GM12865 (cell line): Measurements from ENCODE around the gene IFNA14.
"Not testable (repeated sequence)": the region's sequence is repeated elsewhere in the genome, so short reads cannot be mapped to it uniquely, and the experiment has no call there.

ENCODE experiments used
- DNase-seq: peaks from one replicate; pipeline ENCODE4 v3.0.0; 2010; ENCODE audit warnings: low read depth
- H3K4me3 ChIP-seq: 2 replicates; pipeline ENCODE4 v1.5.1; 2011; ENCODE audit warnings: mild to moderate bottlenecking, low read depth, low read length, control low read depth
- CTCF ChIP-seq: IDR thresholded peaks from 2 replicates; pipeline ENCODE4 v1.5.1; 2011; ENCODE audit warnings: low read length, control low read depth, low read depth, inconsistent platforms; ENCODE audit not compliant: insufficient read depth; ENCODE audit errors: missing control alignments

The IFNA14 gene

GRCh38 chr9:21213411-21214326 lies 26.1 kb downstream of the IFNA14 start:
- peak; percentile 55 for TF ChIP-seq CTCF
- H3K4me3 ChIP-seq, result not testable (repeated sequence)
- DNase-seq, result peak; percentile 34

- DNase-seq, H3K4me3 ChIP-seq: not testable (repeated sequence)
These were observed 27.6 kb downstream of the IFNA14 start for GRCh38 chr9:21212160-21212559.

GRCh38 chr9:21210782-21211181 lies 29.0 kb downstream of the IFNA14 start:
- DNase-seq, H3K4me3 ChIP-seq: not testable (repeated sequence)

- no peak for TF ChIP-seq CTCF
- H3K4me3 ChIP-seq, result no peak overlapping the region
- DNase-seq, result no peak
These were observed 29.5 kb downstream of the IFNA14 start for GRCh38 chr9:21210311-21210710.

GRCh38 chr9:21207043-21207442 lies 32.8 kb downstream of the IFNA14 start, which contains the start of gene IFNA10:
IFNA10 (minus strand) TSS chr9:21207143; CDS start chr9:21207097, 46 bp downstream.
- not testable (repeated sequence) for DNase-seq, H3K4me3 ChIP-seq

- DNase-seq, result no peak
- no peak for TF ChIP-seq CTCF
These were observed 34.6 kb downstream of the IFNA14 start for GRCh38 chr9:21205204-21205603.

GRCh38 chr9:21202105-21202504 lies 37.7 kb downstream of the IFNA14 start, which contains the start of gene IFNA7:
IFNA7 (minus strand) TSS chr9:21202205; CDS start chr9:21202165, 40 bp downstream.
- not testable (repeated sequence) for DNase-seq, H3K4me3 ChIP-seq

More at GRCh38 chr9:21205204-21205603, 34.6 kb downstream of the IFNA14 start:
- H3K4me3 ChIP-seq, result no peak overlapping the region

GRCh38 chr9:21194867-21195776 lies 44.7 kb downstream of the IFNA14 start:
- H3K4me3 ChIP-seq, result not testable (repeated sequence)
- peak; percentile 49 for TF ChIP-seq CTCF
- DNase-seq, result peak; percentile 37
